WTC11 (cell line): ENCODE measurements around the gene NAB2. TPM values are rescaled to one million over a fixed set of nuclear protein-coding genes. Genes with fewer than 3 reads are reported as not detected.

Source experiments
- CDX4 ChIP-seq: fragments of 250-450 bp; sonication (Bioruptor Pico); IDR thresholded peaks from 2 replicates; pipeline ENCODE4 v1.9.0; 2021; ENCODE audit warnings: moderate library complexity, mild to moderate bottlenecking, inconsistent platforms, borderline replicate concordance
- E2F4 ChIP-seq: sonication (generic); formaldehyde crosslinking; IDR thresholded peaks from 2 replicates; pipeline ENCODE4 v1.8.1; 2022; ENCODE audit warnings: low read depth, mild to moderate bottlenecking, moderate library complexity, missing genetic modification reagents, borderline replicate concordance
- ERG ChIP-seq: fragments of 250-450 bp; sonication (Bioruptor Pico); IDR thresholded peaks from 2 replicates; pipeline ENCODE4 v1.8.0; 2021; ENCODE audit warnings: mild to moderate bottlenecking
- FOXJ3 ChIP-seq: sonication (generic); formaldehyde crosslinking; IDR thresholded peaks from 2 replicates; pipeline ENCODE4 v1.9.0; 2021; ENCODE audit warnings: missing genetic modification reagents, mild to moderate bottlenecking, borderline replicate concordance
- FOXP4 ChIP-seq: sonication (generic); formaldehyde crosslinking; IDR thresholded peaks from 2 replicates; pipeline ENCODE4 v1.8.0; 2022; ENCODE audit warnings: mild to moderate bottlenecking, missing genetic modification reagents
- MAX ChIP-seq: sonication (generic); formaldehyde crosslinking; IDR thresholded peaks from 2 replicates; pipeline ENCODE4 v1.8.0; 2022; ENCODE audit warnings: mild to moderate bottlenecking, missing genetic modification reagents
- NFATC4 ChIP-seq: fragments of 250-450 bp; sonication (Bioruptor Pico); IDR thresholded peaks from 2 replicates; pipeline ENCODE4 v1.9.0; 2021; ENCODE audit warnings: mild to moderate bottlenecking
- NFYB ChIP-seq: sonication (generic); formaldehyde crosslinking; conservative IDR thresholded peaks from 2 replicates; pipeline ENCODE4 v1.8.0; 2022; ENCODE audit warnings: low read depth, missing genetic modification reagents
- NR2C2 ChIP-seq: sonication (generic); formaldehyde crosslinking; IDR thresholded peaks from 2 replicates; pipeline ENCODE4 v1.8.0; 2022; ENCODE audit warnings: mild to moderate bottlenecking, missing genetic modification reagents
- PRRX2 ChIP-seq: fragments of 250-450 bp; sonication (Bioruptor Pico); IDR thresholded peaks from 2 replicates; pipeline ENCODE4 v1.8.0; 2021; ENCODE audit warnings: mild to moderate bottlenecking
- SMAD3 ChIP-seq: sonication (generic); formaldehyde crosslinking; IDR thresholded peaks from 2 replicates; pipeline ENCODE4 v1.8.0; 2022; ENCODE audit warnings: missing genetic modification reagents, mild to moderate bottlenecking, borderline replicate concordance
- SP1 ChIP-seq: sonication (generic); formaldehyde crosslinking; conservative IDR thresholded peaks from 2 replicates; pipeline ENCODE4 v1.8.1; 2022; ENCODE audit warnings: missing genetic modification reagents
- TCF7 ChIP-seq: sonication (generic); formaldehyde crosslinking; IDR thresholded peaks from 2 replicates; pipeline ENCODE4 v1.8.0; 2022; ENCODE audit warnings: mild to moderate bottlenecking, low read depth, missing genetic modification reagents, moderate library complexity
- TEAD1 ChIP-seq: sonication (generic); formaldehyde crosslinking; IDR thresholded peaks from 2 replicates; pipeline ENCODE4 v1.8.0; 2022; ENCODE audit warnings: mild to moderate bottlenecking, missing genetic modification reagents
- TP53 ChIP-seq: sonication (generic); formaldehyde crosslinking; IDR thresholded peaks from 2 replicates; pipeline ENCODE4 v1.8.1; 2023; ENCODE audit warnings: mild to moderate bottlenecking, missing genetic modification reagents
- USF2 ChIP-seq: sonication (generic); formaldehyde crosslinking; IDR thresholded peaks from 2 replicates; pipeline ENCODE4 v1.8.1; 2023; ENCODE audit warnings: mild to moderate bottlenecking, missing genetic modification reagents, moderate library complexity
- ZNF121 ChIP-seq: sonication (generic); formaldehyde crosslinking; IDR thresholded peaks from 2 replicates; pipeline ENCODE4 v1.8.0; 2023; ENCODE audit warnings: missing genetic modification reagents
- ZNF219 ChIP-seq: sonication (generic); formaldehyde crosslinking; IDR thresholded peaks from 2 replicates; pipeline ENCODE4 v1.8.0; 2023; ENCODE audit warnings: missing genetic modification reagents, mild to moderate bottlenecking, borderline replicate concordance
- ZNF232 ChIP-seq: sonication (generic); formaldehyde crosslinking; IDR thresholded peaks from 2 replicates; pipeline ENCODE4 v1.8.0; 2022; ENCODE audit warnings: mild to moderate bottlenecking, missing genetic modification reagents
- ZNF396 ChIP-seq: fragments of 250-450 bp; sonication (Bioruptor Pico); IDR thresholded peaks from 2 replicates; pipeline ENCODE4 v1.8.0; 2021; ENCODE audit warnings: mild to moderate bottlenecking, moderate library complexity, borderline replicate concordance
- ZNF423 ChIP-seq: fragments of 250-450 bp; sonication (Bioruptor Pico); IDR thresholded peaks from 2 replicates; pipeline ENCODE4 v2.1.2; 2022; ENCODE audit warnings: mild to moderate bottlenecking, moderate library complexity
- ZNF532 ChIP-seq: fragments of 250-450 bp; sonication (Bioruptor Pico); IDR thresholded peaks from 2 replicates; pipeline ENCODE4 v1.9.0; 2021; ENCODE audit warnings: mild to moderate bottlenecking, borderline replicate concordance
- total RNA-seq: library from RNA; stranded (reverse); gene quantifications from 3 replicates; pipeline ENCODE4 v1.2.3, GENCODE V29; 2021
- TF ChIP-seq, protein P1 (sequence below): sonication (generic); formaldehyde crosslinking; IDR thresholded peaks from 2 replicates; pipeline ENCODE4 v1.8.1; 2022; ENCODE audit warnings: mild to moderate bottlenecking, moderate library complexity, missing genetic modification reagents
- TF ChIP-seq, protein P2 (sequence below): sonication (generic); formaldehyde crosslinking; conservative IDR thresholded peaks from 2 replicates; pipeline ENCODE4 v1.8.1; 2023; ENCODE audit warnings: mild to moderate bottlenecking, low read depth, missing genetic modification reagents, moderate library complexity

The NAB2 gene
- total RNA-seq, 1 experiment from 2014 or later = 20.5 TPM

GRCh38 chr12:57078519-57079404 lies 10.2 kb upstream of the NAB2 start, which contains the start of gene NEMP1 (continued):
- TF ChIP-seq E2F4 (CRISPR knock-in tag) = peak; percentile 81
- TF ChIP-seq, protein P1, sequence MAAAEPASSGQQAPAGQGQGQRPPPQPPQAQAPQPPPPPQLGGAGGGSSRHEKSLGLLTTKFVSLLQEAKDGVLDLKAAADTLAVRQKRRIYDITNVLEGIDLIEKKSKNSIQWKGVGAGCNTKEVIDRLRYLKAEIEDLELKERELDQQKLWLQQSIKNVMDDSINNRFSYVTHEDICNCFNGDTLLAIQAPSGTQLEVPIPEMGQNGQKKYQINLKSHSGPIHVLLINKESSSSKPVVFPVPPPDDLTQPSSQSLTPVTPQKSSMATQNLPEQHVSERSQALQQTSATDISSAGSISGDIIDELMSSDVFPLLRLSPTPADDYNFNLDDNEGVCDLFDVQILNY (CRISPR knock-in tag) = peak; percentile 98
- peak; percentile 91; the same call in 1 of the 2 replicates for TF ChIP-seq MAX (CRISPR knock-in tag)
- TF ChIP-seq ERG = no peak
- no peak for TF ChIP-seq PRRX2 (CRISPR knock-in tag)
- TF ChIP-seq ZNF532 (CRISPR knock-in tag) = no peak
- TF ChIP-seq FOXJ3 (CRISPR knock-in tag) = no peak
- peak; percentile 29; the same call in 1 of the 2 replicates for TF ChIP-seq SMAD3
- TF ChIP-seq, protein P2, sequence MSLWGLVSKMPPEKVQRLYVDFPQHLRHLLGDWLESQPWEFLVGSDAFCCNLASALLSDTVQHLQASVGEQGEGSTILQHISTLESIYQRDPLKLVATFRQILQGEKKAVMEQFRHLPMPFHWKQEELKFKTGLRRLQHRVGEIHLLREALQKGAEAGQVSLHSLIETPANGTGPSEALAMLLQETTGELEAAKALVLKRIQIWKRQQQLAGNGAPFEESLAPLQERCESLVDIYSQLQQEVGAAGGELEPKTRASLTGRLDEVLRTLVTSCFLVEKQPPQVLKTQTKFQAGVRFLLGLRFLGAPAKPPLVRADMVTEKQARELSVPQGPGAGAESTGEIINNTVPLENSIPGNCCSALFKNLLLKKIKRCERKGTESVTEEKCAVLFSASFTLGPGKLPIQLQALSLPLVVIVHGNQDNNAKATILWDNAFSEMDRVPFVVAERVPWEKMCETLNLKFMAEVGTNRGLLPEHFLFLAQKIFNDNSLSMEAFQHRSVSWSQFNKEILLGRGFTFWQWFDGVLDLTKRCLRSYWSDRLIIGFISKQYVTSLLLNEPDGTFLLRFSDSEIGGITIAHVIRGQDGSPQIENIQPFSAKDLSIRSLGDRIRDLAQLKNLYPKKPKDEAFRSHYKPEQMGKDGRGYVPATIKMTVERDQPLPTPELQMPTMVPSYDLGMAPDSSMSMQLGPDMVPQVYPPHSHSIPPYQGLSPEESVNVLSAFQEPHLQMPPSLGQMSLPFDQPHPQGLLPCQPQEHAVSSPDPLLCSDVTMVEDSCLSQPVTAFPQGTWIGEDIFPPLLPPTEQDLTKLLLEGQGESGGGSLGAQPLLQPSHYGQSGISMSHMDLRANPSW (CRISPR knock-in tag) = no peak
- 0 out of 2 replicates have a peak, but pooled peaks have one; percentile 40 for TF ChIP-seq FOXP4 (CRISPR knock-in tag)
- TF ChIP-seq ZNF219 (CRISPR knock-in tag) = no peak
- peak; percentile 61 for TF ChIP-seq TEAD1 (CRISPR knock-in tag)
- TF ChIP-seq ZNF232 (CRISPR knock-in tag) = 0 out of 2 replicates have a peak, but pooled peaks have one; percentile 29
- TF ChIP-seq CDX4 (CRISPR knock-in tag) = no peak
- no peak for TF ChIP-seq ZNF121 (CRISPR knock-in tag)
- TF ChIP-seq NFATC4 (CRISPR knock-in tag) = no peak
- TF ChIP-seq SP1 (CRISPR knock-in tag) = peak; percentile 72
- TF ChIP-seq NR2C2 (CRISPR knock-in tag) = no peak
- TF ChIP-seq TP53 (CRISPR knock-in tag) = no peak
- no peak for TF ChIP-seq ZNF396 (CRISPR knock-in tag)
- TF ChIP-seq TCF7 (CRISPR knock-in tag) = no peak
- no peak for TF ChIP-seq ZNF423 (CRISPR knock-in tag)
- peak; percentile 91 for TF ChIP-seq USF2
- TF ChIP-seq NFYB (CRISPR knock-in tag) = peak; percentile 94
